HEK293 (cell line): ENCODE data around the gene SQSTM1.

ENCODE experiments used
- KLF1 ChIP-seq: fragments of 450-650 bp; formaldehyde crosslinking; IDR thresholded peaks from 2 replicates; pipeline ENCODE4 v1.5.1; 2016; ENCODE audit warnings: missing biosample characterization, missing genetic modification characterization
- OVOL3 ChIP-seq: fragments of 450-650 bp; formaldehyde crosslinking; IDR thresholded peaks from 2 replicates; pipeline ENCODE4 v1.5.1; 2016; ENCODE audit warnings: missing biosample characterization, missing genetic modification characterization
- TF ChIP-seq, protein P1 (sequence below): fragments of 450-650 bp; formaldehyde crosslinking; IDR thresholded peaks from 2 replicates; pipeline ENCODE4 v1.5.1; 2017; ENCODE audit warnings: missing biosample characterization, missing genetic modification characterization
- TF ChIP-seq, protein P2 (sequence below): sonication (generic); formaldehyde crosslinking; IDR thresholded peaks from 2 replicates; pipeline ENCODE4 v1.8.1; 2022; ENCODE audit warnings: mild to moderate bottlenecking, moderate library complexity, missing genetic modification reagents
- TF ChIP-seq, protein P3 (sequence below): fragments of 450-650 bp; formaldehyde crosslinking; IDR thresholded peaks from 2 replicates; pipeline ENCODE4 v1.5.1; 2016; ENCODE audit warnings: missing biosample characterization, missing genetic modification characterization

DNA sequence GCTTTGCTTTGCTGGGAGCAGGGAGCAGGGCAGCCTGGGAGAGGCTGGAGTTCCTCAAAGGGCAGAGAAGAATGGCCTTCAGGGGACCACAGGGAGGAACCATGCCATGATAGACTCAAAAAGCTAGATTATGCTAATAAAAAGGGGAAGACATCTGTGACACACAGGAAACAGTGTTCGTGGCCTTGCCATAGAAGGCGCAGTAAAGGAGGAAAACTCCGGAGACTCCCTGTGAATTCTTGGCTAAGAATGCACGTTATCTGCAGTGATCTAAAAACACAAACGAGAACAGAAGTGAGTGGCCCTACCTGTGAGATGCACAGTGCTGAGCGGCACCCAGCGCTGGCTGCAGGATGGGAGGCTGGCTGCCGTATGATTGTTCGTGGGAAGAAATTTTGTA, 42.8 kb upstream of the SQSTM1 start:
- TF ChIP-seq, protein P1, sequence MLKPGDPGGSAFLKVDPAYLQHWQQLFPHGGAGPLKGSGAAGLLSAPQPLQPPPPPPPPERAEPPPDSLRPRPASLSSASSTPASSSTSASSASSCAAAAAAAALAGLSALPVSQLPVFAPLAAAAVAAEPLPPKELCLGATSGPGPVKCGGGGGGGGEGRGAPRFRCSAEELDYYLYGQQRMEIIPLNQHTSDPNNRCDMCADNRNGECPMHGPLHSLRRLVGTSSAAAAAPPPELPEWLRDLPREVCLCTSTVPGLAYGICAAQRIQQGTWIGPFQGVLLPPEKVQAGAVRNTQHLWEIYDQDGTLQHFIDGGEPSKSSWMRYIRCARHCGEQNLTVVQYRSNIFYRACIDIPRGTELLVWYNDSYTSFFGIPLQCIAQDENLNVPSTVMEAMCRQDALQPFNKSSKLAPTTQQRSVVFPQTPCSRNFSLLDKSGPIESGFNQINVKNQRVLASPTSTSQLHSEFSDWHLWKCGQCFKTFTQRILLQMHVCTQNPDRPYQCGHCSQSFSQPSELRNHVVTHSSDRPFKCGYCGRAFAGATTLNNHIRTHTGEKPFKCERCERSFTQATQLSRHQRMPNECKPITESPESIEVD (tag by site-specific recombination) = no peak
- TF ChIP-seq, protein P2, sequence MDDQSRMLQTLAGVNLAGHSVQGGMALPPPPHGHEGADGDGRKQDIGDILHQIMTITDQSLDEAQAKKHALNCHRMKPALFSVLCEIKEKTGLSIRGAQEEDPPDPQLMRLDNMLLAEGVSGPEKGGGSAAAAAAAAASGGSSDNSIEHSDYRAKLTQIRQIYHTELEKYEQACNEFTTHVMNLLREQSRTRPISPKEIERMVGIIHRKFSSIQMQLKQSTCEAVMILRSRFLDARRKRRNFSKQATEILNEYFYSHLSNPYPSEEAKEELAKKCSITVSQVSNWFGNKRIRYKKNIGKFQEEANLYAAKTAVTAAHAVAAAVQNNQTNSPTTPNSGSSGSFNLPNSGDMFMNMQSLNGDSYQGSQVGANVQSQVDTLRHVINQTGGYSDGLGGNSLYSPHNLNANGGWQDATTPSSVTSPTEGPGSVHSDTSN (CRISPR knock-in tag) = no peak
- TF ChIP-seq, protein P3, sequence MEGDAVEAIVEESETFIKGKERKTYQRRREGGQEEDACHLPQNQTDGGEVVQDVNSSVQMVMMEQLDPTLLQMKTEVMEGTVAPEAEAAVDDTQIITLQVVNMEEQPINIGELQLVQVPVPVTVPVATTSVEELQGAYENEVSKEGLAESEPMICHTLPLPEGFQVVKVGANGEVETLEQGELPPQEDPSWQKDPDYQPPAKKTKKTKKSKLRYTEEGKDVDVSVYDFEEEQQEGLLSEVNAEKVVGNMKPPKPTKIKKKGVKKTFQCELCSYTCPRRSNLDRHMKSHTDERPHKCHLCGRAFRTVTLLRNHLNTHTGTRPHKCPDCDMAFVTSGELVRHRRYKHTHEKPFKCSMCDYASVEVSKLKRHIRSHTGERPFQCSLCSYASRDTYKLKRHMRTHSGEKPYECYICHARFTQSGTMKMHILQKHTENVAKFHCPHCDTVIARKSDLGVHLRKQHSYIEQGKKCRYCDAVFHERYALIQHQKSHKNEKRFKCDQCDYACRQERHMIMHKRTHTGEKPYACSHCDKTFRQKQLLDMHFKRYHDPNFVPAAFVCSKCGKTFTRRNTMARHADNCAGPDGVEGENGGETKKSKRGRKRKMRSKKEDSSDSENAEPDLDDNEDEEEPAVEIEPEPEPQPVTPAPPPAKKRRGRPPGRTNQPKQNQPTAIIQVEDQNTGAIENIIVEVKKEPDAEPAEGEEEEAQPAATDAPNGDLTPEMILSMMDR (tag by site-specific recombination) = no peak
- TF ChIP-seq KLF1 (tag by site-specific recombination) (no peak), OVOL3 (tag by site-specific recombination) (no peak)
